OCI-LY7 (cell line): ENCODE results near the gene AP4B1.

Experiments used
- CTCF ChIP-seq: fragments of 200-600 bp; sonication (generic); conservative IDR thresholded peaks from 2 replicates; pipeline ENCODE4 v1.5.1; 2014; ENCODE audit warnings: mild to moderate bottlenecking, antibody characterized with exemption, low read length, moderate library complexity, mixed read lengths
- EZH2phosphoT487 ChIP-seq: fragments of 200-600 bp; sonication (generic); IDR thresholded peaks from 2 replicates; pipeline ENCODE4 v1.6.1; 2018; ENCODE audit warnings: low read depth, borderline replicate concordance, mild to moderate bottlenecking, mixed run types, antibody characterized with exemption, low read length, moderate library complexity, mixed read lengths

- no peak for TF ChIP-seq CTCF
- no peak for TF ChIP-seq EZH2phosphoT487
These were observed 30.6 kb upstream of the AP4B1 start for GRCh38 chr1:113935176-113935575.
